ENCODE measurements around the gene BABAM2.
"Not testable (repeated sequence)": the region's sequence is repeated elsewhere in the genome, so short reads cannot be mapped to it uniquely, and the experiment has no call there.

The BABAM2 gene

GRCh38 chr2:28019521-28019920 lies 129.0 kb downstream of the BABAM2 start:
- not testable (repeated sequence) for DNase-seq (ENCODE audit: low read depth in 2 of 2, low spot score in 1 of 2)

DNA sequence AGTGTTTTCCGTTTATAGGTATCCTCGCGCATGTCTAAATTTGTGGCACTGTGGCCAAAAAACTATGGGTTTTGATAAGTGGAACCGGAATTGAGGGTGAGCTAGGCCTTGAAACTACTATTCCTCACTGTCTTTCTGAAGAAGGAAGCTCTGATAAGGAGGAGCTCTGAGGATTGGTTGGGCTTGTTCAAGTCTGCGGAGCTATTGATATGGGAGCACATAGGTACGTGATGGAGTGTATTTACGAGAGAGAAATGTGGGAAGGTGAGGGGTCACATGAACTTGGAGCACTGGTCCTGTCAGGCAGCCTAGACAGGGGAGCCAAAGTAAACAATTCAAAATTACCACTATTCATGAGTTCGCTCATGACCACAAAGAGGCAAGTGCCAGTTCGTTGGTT lies 131.4 kb downstream of the BABAM2 start:
- DNase-seq (ENCODE audit: low read depth in 2 of 2, low spot score in 1 of 2) = no peak

DNA sequence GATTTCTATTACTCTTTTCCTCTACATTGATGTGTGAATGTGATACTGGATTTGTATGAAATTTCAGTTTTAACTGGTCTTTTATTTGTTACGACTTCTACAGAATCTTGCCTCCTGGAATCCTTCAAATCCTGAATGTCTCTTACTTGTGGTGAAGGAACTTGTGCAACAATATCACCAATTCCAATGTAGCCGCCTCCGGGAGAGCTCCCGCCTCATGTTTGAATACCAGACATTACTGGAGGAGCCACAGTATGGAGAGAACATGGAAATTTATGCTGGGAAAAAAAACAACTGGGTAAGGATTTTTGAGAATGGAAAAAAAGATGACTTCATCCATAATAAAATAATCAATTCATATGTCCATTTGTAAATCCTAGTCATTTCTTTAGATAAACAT lies 134.6 kb downstream of the BABAM2 start:
- DNase-seq (ENCODE audit: low read depth in 2 of 2, low spot score in 1 of 2) = no peak

DNA sequence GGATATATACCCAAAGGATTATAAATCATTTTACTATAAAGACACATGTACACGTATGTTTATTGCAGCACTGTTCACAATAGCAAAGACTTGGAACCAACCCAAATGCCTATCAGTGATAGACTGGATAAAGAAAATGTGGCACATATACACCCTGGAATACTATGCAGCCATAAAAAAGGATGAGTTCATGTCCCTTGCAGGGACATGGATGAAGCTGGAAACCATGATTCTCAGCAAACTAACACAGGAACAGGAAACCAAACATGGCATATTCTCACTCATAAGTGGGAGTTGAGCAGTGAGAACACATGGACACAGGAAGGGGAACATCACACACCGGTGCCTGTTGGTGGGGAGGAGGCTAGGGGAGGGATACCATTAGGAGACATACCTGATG lies 135.7 kb downstream of the BABAM2 start:
- DNase-seq (ENCODE audit: low read depth in 2 of 2, low spot score in 1 of 2) = not testable (repeated sequence)

GRCh38 chr2:28028025-28028424 lies 137.5 kb downstream of the BABAM2 start:
- no peak for DNase-seq (ENCODE audit: low read depth in 2 of 2, low spot score in 1 of 2)

DNA sequence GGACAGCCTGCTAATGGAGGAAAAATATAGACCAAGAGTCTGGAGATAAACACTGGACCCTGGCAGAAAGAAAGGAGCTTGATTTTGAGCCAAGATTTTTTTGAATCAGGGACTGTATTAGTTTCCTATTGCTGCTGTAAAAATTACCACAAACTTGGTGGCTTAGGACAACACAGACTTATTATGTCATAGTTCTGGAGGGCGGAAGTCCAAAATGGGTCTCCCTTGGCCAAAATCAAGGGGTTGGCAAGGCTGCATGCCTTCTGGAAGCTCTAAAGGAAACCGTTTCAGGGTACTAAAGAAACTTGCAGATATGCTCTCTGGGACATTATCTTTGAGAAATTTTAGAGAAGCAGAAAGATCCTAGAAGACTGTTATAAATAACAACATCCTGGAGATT lies 140.1 kb downstream of the BABAM2 start:
- DNase-seq (ENCODE audit: low read depth in 2 of 2, low spot score in 1 of 2) = no peak

- no peak for DNase-seq (ENCODE audit: low read depth in 2 of 2, low spot score in 1 of 2)
These were observed 142.3 kb downstream of the BABAM2 start for GRCh38 chr2:28032816-28033215.

DNA sequence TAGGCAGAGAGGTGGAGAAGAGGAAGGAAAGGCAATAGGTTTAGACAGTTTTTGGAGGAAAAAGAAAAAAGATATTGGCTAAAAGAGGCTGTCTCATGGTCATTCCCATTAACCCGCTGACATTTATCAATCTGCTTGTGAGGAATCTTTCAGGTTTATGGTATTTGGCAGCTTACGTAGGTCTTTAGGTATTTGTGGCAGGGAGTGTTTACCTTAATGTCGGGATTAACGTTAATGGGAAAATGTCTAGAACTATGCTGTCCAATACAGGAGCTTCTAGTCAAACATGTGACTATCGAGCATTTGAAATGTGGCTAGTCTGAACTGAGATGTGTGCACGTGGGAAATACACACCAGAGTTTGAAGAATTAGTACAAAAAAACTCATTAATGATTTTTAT lies 144.2 kb downstream of the BABAM2 start:
- DNase-seq (ENCODE audit: low read depth in 2 of 2, low spot score in 1 of 2) = no peak

GRCh38 chr2:28035163-28035690 lies 144.7 kb downstream of the BABAM2 start:
- DNase-seq (ENCODE audit: low read depth in 2 of 2, low spot score in 1 of 2) = no peak

DNA sequence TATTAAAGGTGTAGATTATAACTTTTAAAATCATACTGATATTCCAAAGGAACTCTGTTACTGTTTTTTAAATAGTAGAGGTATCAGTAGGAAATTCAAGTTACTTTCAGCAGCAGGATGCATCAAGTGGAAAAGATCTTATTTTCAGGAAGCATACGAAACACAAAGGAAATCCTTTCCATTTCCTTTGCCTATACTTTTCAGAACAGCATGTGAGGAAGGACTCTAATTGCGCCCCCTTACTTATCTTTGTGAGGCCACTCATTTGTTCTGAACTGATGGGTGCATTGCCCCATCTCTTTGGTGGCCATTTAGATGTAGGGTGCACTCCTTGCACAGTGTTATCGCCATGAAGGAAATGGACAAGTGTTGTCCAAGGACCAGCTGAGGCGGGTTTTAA lies 145.3 kb downstream of the BABAM2 start:
- no peak for DNase-seq (ENCODE audit: low read depth in 2 of 2, low spot score in 1 of 2)

GRCh38 chr2:28036307-28036706 lies 145.8 kb downstream of the BABAM2 start:
- DNase-seq (ENCODE audit: low read depth in 2 of 2, low spot score in 1 of 2) = no peak

DNA sequence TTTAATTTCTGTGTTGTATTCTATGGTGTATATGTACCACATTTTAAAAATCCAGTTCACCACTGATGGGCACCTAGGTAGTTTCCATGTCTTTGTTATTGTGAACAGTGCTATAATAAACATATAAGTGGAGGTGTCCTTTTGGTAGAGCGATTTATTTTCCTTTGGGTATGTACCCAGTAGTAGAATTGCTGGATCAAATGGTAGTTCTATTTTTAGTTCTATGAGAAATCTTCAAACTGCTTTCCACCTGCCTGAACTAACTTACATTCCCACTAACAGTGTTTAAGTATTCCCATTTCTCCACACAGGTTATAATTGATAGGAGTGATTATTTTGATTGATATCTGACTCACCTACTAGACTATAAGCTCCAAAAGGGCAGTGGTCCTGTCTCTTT lies 148.2 kb downstream of the BABAM2 start:
- no peak for DNase-seq (ENCODE audit: low read depth in 2 of 2, low spot score in 1 of 2)

- DNase-seq (ENCODE audit: low read depth in 2 of 2, low spot score in 1 of 2) = no peak
These were observed 155.3 kb downstream of the BABAM2 start for GRCh38 chr2:28045676-28046351.

DNA sequence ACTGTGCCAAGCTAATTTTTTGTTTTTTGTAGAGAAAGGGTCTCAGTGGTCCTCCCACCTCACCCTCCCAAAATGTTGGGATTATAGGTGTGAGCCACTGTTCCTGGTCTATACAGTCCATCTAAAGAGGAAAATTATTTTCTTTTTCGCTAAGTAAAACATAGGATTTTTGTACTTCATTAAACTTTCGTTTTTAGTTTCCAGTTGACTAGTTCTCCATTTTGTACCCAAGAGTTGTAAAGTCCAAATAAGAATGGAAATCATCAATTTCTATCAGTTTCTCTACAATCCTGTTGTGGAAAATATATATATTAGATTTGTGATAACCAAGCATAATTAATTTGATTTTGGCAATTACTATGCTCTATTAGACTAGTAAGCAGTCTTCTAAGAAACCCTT lies 156.4 kb downstream of the BABAM2 start:
- no peak for DNase-seq (ENCODE audit: low read depth in 2 of 2, low spot score in 1 of 2)

DNA sequence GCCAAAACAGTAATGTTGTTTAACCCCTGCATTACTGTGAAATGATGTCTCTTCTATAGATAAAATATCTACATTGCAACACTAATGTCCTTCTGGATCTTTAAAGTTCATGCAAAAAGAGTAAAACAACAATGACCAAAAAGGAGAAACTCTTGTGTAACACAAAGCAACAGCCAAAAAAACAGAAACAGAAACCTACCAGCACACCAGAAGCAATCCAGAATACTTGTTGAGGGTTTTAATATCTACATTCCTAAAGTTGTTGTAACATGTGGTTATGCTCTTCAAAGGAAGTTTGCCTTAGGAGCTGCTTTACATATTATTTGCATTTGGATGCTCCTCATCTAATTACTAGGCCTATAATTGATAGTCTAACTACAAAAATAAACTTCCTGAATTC lies 157.2 kb downstream of the BABAM2 start:
- DNase-seq (ENCODE audit: low read depth in 2 of 2, low spot score in 1 of 2) = no peak

- DNase-seq (ENCODE audit: low read depth in 2 of 2, low spot score in 1 of 2) = no peak
These were observed 157.8 kb downstream of the BABAM2 start for GRCh38 chr2:28048341-28048740.

DNA sequence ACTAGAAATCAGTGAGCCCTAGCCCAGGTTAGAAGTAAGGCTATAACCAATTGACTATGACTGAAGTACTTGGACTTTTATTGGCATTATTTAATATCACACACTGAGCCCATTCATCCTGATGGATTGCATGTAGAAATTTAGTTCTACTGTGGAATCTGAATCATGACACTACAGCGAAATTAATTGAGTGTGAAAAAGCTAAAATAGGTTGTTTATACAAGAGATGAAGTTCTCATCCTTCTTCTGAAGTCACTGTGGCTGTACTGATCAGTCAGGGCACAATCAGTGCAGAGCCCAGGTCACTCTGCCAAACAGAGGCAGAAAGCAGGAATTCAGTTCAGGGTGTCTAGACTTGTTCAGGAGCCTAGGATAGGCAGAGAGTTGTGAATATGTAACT lies 158.9 kb downstream of the BABAM2 start:
- no peak for DNase-seq (ENCODE audit: low read depth in 2 of 2, low spot score in 1 of 2)

DNA sequence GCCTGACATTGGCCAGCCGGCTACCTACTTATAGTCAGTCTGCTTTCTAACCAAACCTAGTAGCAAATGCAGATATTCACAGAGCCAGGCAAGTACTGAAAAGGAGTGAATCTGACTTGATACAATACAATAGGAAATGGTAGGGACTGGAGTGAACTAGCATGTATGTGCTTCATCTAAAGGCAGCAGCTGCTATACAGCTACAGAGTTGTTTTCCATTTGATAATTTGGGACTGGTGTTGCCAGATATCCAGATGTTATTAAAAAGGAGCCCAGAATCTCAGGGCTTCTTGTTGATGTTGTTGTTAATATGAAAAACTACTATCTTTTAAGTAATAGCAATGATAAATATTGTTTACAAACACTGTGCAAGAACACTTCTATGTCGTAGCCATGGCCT lies 159.4 kb downstream of the BABAM2 start:
- no peak for DNase-seq (ENCODE audit: low read depth in 2 of 2, low spot score in 1 of 2)

GRCh38 chr2:28052691-28053090 lies 162.2 kb downstream of the BABAM2 start:
- no peak for DNase-seq (ENCODE audit: low read depth in 2 of 2, low spot score in 1 of 2)

- no peak for DNase-seq (ENCODE audit: low read depth in 2 of 2, low spot score in 1 of 2)
These were observed 163.1 kb downstream of the BABAM2 start for GRCh38 chr2:28053597-28053996.

GRCh38 chr2:28054916-28055315 lies 164.4 kb downstream of the BABAM2 start:
- DNase-seq (ENCODE audit: low read depth in 2 of 2, low spot score in 1 of 2) = no peak

DNA sequence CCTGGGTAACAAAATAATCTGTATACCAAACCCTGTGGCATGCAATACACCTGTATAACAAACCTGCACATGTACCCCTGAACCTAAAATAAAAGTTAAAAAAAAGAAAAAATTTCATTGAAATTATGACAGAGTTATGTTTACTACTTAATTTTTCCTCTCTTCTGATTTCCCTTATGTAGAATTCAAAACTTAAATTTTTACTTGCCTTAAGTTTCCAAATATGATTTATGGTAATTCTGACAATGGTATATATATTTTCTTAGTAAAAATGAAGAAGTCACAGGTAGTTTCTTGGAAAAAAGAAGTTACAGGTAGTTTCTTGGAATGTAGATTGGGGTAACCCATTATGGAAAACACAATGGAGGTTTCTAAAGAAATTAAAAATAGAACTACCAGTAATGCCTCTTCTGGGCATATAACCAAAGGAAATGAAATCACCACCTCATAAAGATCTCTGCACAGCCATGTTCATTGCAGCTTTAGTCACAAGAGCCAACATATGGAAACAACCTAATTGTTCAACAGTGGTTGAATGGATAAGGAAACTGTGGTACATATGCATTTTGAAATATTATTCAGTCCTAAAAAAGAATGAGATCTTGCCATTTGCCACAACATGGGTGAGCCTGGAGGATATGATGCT lies 164.9 kb downstream of the BABAM2 start:
- DNase-seq (ENCODE audit: low read depth in 2 of 2, low spot score in 1 of 2) = no peak

DNA sequence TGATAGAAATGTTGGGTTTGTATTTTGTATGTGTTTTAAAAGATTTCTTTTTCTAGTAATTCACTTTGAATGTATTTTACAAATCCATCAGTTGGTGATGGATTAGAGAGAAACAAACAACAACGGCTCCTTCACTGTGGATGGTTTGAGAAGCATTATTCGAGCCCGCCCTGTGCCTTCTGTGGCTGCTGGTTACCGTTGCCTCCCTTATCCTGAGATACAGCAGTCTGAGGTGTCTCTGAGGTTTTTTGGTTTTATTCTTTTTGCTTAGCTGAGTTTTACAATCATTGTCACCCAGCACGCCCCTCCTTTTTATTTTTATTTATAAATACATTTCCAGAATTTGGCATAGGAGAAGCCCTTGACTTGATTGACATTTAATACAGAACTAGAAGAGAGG lies 168.3 kb downstream of the BABAM2 start:
- DNase-seq (ENCODE audit: low read depth in 2 of 2, low spot score in 1 of 2) = no peak

Measured in stimulated activated CD8-positive, alpha-beta memory T cell treated with anti-CD3 and anti-CD28 coated beads, Interleukin-4, amount 100 ng/mL, for 4 hours (primary cell).